ENCODE results near the gene GHITM.
"Not testable (repeated sequence)": the region's sequence is repeated elsewhere in the genome, so short reads cannot be mapped to it uniquely, and the experiment has no call there.

The GHITM gene

GRCh38 chr10:84176836-84177474 lies 37.6 kb downstream of the GHITM start:
- no peak for DNase-seq

DNA sequence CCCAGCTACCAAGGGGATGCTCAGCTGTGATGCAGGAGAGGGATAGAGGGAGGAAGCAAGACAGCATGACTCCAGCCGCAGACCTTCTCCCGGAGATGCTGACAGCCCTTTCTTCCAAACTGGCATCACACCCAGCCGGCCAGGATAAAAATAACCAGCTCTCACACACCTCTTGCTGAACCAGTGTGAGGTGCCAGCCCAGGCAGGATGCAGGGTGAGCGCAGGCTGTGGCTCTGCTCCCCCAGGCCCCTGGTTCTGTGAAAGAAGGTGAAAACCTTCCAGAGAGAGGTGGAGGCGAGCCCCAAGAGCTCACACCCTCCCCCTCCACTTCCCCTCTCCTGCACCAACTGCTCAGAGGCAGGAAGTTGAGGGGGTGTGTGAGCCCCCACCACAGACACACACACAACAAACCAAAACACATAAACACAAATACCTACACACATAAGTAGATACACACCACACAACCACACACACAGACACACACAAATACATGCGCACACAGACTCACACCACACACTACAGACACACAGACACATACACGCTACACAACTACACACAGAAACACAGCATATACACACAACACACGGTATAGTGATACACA lies 38.3 kb downstream of the GHITM start:
- DNase-seq, result no peak

GRCh38 chr10:84178160-84178609 lies 38.9 kb downstream of the GHITM start:
- no peak for DNase-seq

DNA sequence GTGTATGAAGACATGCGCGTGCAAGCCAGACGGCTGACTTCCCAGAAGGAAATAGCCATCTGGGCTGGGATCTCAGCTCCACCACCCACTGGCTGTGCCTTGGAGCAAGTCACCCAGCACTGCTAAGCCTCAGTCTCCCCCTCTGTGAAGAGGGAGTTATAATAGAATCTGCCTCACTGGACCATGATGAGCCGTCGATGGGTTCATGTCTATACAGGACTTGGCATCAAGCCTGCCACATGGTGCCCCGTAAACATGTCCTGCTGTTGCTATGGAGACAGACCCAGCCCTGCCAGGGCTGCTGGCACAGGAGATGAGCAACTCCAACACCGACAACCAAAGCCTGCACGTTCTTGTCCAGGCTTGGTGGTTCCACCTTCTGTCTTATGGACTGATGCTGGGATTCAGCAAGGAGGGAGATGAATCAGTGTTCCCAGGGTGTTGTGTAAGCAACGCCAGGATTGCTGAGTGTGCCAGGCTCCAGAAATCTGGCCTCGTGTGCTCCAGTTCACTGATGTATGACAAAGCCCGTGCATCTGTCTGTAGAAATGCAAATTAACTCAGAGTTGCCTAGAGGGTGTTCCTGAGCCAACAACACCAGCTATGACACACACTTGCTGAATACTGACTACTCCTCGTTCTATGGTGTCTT lies 39.9 kb downstream of the GHITM start:
- DNase-seq, result peak; percentile 75

DNA sequence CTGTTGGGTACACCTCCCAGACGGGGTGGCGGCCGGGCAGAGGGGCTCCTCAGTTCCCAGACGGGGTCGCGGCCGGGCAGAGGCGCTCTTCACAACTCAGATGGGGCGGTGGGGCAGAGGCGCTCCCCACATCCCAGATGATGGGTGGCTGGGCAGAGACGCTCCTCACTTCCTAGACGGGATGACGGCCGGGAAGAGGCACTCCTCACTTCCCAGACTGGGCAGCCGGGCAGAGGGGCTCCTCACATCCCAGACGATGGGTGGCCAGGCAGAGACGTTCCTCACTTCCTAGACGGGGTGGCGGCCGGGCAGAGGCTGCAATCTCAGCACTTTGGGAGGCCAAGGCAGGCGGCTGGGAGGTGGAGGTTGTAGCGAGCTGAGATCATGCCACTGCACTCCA lies 41.1 kb downstream of the GHITM start:
- DNase-seq, result not testable (repeated sequence)

DNA sequence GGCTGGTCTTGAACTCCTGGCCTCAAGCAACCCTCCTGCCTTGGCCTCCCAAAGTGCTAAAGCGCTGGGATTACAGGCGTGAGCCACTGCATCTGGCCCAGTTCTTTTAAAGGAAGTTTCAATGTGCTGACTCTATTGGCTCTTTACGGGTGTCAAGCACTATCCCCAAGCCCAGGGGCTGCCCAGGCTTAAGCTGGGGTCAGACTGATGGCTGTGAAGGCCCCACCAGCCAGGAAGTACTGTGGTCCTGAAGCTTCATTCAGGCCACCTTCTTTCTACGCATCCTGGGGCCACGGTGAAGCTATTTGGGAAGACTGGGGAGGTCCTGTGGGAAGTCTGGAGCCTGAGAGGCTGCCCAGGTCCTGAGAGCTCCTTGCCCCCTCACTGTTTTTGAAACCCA lies 42.3 kb downstream of the GHITM start:
- no peak for DNase-seq

DNA sequence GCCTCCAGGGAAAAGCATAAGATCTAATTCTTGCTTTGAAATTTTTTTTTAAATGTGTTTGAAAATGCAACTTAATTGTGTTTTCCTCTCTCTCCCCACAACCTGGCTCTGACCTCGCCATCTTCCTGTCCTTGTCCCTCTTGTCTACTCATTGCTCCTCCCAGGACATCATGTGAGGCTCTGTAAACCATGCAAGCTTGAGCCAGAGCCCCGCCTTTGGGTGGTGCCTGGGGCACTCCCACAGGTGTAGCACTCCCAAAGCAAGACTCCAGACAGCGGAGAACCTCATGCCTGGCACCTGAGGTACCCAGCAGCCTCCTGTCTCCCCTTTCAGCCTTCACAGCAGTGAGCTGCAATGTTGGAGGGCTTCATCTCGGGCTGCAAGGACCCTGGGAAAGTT lies 45.2 kb downstream of the GHITM start:
- no peak for DNase-seq

GRCh38 chr10:84185526-84186175 lies 46.3 kb downstream of the GHITM start:
- no peak for DNase-seq

DNA sequence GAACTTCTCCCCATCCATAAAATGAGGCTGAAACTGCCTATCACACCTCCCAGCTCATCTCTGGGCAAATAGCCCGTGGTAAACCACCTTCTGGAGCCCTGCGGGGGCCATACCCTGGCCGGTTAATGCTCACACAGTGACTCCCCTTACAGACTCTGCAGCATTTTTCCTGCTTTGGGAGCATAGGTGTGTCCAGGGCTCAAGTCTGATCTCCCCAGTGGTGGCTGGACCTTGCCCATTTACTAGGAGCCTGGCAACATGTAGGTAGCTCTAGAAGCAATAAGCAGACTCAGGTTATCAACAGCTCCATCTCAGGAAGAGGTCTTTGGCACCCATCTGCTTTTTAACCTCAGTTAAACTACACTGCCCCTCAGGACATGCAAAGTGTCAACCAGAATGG lies 49.5 kb downstream of the GHITM start:
- DNase-seq, result no peak

- no peak for DNase-seq
These were observed 51.3 kb downstream of the GHITM start for GRCh38 chr10:84190621-84191020.

- no peak for DNase-seq
These were observed 51.8 kb downstream of the GHITM start for GRCh38 chr10:84191106-84191505.

DNA sequence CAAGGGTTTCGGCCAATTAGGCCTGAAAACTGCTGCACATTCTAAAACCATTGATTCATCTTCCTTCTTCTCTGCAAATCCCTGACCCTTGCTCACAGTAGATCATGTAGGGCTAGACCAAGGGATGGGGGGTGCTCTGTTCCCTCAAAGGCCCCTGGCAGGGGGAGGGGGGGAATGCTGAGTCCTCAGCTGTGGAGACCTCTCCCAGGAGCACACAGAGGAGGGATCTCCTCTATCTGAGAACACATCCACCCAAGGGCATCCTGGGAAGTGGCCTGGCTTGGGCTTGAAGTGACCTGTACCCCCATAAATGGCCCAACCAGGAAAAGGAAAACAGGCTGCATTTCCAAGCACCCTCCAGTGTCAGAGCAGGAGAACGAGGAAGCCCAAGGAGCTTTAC lies 54.0 kb downstream of the GHITM start:
- DNase-seq, result no peak

DNA sequence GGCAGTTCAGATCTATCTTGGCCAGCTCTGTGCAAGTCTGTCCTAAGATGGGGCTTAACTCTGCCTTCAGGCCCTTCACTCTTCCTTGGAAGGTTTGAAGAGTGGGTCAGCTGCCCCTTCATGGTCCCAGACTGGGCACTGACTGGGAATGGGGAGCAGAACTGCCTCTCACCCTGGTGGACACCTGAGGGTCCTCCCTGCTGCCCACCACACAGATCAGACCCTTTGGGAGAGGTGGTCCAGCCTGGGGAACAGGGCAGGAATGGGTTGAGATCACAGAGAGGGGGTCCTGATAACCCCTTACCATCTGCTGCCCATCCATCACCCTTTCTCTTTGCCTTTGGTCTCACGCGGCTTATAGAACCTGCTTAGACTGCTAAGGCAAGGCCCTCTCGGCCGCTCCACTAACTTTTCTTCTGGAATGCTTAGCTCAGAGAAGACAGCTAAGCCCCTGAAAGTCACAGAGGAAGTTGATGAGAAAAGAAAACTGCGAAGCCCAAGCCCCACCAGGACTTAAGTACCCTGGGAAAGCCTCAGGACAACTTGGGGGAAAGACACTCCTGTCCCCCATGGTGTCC lies 54.6 kb downstream of the GHITM start:
- DNase-seq, result no peak

DNA sequence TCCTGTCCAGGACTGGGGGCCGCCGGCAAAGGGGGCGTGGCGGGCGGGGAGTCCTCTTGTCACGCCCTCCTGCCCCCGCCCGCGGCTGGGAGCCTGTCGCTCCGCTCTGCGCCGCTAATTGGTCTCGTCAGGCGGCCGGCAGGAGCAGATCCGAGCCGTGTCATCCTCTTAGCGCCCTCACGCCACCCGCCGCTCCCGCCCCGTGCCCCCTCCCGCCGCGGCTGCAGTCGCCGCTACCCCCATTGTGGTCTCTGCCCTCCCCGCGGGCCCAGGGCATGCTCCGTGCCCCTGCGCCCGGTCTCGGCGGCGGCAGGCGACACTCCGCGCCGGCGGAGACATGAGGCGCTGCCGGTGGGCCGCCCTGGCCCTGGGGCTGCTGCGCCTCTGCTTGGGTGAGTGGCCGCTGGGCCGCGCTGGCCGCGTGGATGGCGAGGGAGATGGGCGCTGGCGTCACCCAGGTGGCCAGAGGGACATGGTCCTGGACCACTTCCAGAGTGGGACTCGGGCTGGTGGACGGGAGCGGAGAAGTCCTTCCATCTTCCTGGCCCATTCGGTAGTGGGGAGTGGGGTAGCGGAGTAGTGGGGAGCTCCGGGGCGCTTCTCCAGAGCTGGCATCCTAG lies 55.2 kb downstream of the GHITM start, which contains the start of gene CDHR1:
Gene CDHR1 (plus strand): TSS at position 114 of the 620 bp plus-strand sequence. CDS start 224 bp downstream, at position 338.
- peak; percentile 63 for DNase-seq

DNA sequence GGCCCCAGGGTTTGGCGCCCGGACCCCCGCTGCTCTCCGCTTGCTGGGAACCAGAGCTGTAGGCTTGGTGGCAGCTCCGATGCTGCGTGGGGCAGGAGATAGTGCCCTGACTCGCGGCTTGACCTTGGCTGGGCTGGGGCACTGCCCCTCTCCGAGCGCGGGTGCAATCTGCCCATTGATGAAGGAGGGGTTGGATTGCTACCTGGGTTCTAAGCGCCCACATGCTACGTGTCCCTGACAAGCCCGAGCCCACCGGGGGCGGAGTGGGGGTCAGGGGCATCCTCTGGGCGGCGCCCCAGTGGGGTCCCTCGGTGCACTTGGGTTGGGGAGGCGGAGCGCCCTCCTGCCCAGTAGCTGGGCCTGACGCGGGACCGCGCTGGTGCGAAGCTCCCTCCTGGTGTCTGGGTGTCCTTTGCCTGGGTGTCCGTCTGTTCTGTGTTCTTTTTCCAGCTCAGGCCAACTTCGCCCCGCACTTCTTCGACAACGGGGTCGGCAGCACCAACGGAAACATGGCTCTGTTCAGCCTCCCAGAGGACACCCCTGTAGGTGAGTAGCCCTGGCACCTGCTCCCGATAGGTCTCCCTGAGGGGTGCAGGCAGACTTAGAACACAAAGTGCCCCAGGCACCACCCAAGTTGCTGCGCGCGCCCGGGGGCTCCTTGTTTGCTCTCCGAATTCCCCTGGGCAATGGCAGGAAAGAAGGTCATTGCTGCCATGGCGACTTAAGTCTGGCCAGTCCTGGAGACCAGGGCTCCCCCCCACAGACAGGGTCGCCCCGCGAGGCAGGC lies 55.9 kb downstream of the GHITM start:
- DNase-seq, result no peak

DNA sequence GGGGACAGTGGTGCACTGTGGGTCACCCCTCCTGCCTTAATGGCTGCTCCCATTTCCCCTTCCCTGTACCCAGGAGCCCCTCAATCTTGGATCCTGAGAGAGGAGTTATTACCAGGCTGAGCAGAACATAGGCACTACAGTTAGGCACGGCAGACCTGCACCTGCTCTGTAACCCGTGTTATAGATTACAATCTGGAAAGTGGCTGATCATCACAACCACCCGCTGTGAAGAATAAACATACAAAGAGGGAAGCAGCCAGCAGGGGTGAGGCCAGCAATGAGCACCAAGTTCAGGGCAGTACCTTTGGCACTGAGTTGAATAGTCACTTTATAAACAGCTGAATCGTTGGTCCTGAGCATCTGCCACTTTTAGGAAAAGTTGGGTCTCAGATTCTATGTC lies 56.8 kb downstream of the GHITM start:
- DNase-seq, result peak; percentile 94

DNA sequence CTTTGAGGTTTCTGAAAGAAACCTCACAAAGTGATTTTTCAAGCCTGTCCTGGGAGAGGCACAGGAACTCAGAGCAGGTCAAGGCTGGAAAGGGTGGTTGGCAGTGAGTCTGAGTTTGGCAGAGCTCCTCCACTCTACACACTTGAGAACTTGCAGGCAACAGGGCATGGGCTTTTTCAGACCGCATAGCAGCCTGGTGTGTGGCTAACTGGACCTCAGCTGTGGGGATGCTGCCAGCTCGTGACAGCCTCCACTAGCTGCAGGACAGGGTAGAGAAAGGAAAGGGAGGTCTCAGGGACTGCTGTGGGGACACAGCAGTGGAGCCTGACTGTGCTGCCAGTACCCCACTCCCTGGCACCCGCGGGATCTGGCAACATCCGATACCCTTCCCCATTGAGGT lies 57.6 kb downstream of the GHITM start:
- DNase-seq, result no peak

- no peak for DNase-seq
These were observed 58.3 kb downstream of the GHITM start for GRCh38 chr10:84197643-84198042.

DNA sequence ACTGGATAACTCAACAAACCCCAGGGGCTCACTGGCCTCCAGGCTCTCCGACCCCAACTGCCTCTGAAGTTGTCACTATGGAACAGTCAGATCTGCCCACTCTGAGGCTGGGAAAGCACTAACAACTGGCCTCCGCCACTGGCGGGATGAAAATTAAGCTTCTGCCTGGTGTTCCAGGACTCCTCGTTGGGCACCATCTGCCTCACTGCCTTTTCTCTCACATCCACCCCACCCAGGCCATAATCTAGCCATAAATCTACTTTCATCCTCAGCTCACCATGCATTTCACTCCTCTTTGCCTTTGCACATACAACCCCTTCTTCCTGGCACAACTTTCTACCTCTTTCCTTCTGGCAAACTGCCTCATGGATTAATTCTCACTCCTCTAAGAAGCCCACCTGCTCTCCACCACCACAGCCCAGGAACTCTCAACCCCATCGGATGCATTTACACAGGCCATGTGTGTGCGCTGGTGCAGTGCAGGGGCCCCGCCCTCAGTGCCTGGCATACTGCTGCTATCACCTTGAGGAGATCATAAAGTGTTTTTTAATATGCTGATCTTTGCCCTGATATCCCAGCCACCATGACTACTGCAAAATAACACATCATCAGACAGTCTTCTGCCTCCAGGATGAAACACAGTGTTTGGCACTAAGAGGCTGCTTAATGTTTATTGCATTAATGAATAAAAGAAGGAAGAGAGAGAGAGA lies 59.1 kb downstream of the GHITM start:
- no peak for DNase-seq

DNA sequence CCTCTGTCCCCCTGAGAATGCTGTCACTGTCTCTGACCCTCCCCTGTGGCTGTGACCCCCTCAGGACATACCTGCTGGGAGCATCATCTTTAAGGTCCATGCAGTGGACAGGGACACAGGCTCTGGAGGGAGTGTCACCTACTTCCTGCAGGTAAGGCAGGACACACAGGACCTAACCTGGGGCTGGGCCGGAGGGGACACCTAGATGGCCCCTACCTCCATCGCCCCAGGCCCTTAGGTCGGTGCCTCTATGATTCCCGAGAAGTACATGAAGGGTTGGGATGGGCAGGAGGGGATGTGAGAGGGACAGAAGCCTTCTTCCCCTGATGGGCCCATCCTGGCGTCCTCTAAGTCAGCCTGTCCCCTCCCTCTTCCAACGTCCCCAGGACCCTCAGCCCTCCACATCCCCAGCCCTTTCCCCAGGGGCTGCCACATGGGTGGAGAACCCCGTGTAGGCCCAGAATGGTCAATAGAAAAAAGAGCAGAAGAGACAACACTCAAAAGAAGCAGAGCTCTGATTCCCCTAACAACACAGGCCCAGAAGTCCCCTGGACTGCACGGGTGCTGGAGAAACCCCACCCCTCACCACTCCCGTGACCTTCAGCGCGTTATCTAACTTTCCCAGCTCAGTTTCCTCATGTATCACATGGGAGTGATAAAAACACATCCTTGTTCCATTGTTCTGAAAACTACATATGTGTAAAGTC lies 61.4 kb downstream of the GHITM start:
- DNase-seq, result no peak

DNA sequence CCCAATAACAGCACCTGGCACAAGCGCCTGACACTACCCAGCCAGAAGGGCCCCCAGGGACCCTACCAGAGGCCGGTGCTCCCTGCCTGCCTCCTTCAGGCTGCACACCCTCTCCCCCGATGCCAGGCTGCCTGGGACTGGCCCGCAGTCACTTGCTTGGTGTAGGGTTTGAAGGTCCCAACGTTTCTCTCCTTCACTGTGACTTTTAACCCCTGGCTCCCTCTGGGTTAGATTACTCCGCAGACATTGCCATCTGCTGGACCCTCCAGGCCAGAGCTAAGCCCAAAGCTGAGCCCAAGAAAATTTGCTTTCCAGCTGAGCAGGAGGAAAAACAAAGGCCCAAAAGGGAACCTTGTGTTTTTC lies 61.9 kb downstream of the GHITM start:
- DNase-seq, result no peak

Data from NCI-H510A treated with DMSO at 0.1 percent for 48 hours (cell line).